Suprapubic skin (tissue), 4 donors: ENCODE data around the gene CEACAM16. TPM values are rescaled to one million over a fixed set of nuclear protein-coding genes. Genes with fewer than 3 reads are reported as not detected.
A peak's percentile ranks its signal among the peaks of the same experiment; 100 is the strongest.

Experiments
- DNase-seq, 2 donors: peaks; one replicate each; pipeline ENCODE4 v3.0.0-alpha.2; 2019; ENCODE audit warnings: low spot score in 2 of 2
- H3K27ac ChIP-seq: fragments of 200-600 bp; sonication (generic); one replicate; pipeline ENCODE4 v1.5.1; 2019
- H3K27me3 ChIP-seq: fragments of 200-600 bp; sonication (generic); one replicate; pipeline ENCODE4 v1.5.1; 2019
- H3K36me3 ChIP-seq: fragments of 200-600 bp; sonication (generic); one replicate; pipeline ENCODE4 v1.5.1; 2019
- H3K4me1 ChIP-seq: fragments of 200-600 bp; sonication (generic); one replicate; pipeline ENCODE4 v1.5.1; 2019
- H3K4me3 ChIP-seq: fragments of 200-600 bp; sonication (generic); one replicate; pipeline ENCODE4 v1.5.1; 2019; ENCODE audit warnings: mild to moderate bottlenecking
- H3K9me3 ChIP-seq: fragments of 200-600 bp; sonication (generic); one replicate; pipeline ENCODE4 v1.5.1; 2019
- EP300 ChIP-seq: sonication (generic); formaldehyde crosslinking; IDR thresholded peaks from one replicate; pipeline ENCODE4 v1.6.1; 2017; ENCODE audit warnings: antibody characterized with exemption
- POLR2A ChIP-seq, 2 donors: fragments of 450-650 bp; IDR thresholded peaks; one replicate each; pipeline ENCODE4 v1.6.1; 2017; ENCODE audit warnings: antibody characterized with exemption in 2 of 2, mild to moderate bottlenecking in 2 of 2, moderate library complexity in 2 of 2
- POLR2AphosphoS5 ChIP-seq, 3 donors: sonication (generic); formaldehyde crosslinking; IDR thresholded peaks; one replicate each; pipeline ENCODE4 v1.6.1; 2017; ENCODE audit warnings: antibody characterized with exemption in 3 of 3
- WGBS: methylation state at CpG from one replicate; pipeline ENCODE4 v1.1.5; 2018; 5-methylcytosine and 5-hydroxymethylcytosine counted together
- total RNA-seq, 4 donors: library from RNA; depleted of rRNA; stranded (reverse); fragments of >200 nt; gene quantifications; one replicate each; pipeline ENCODE4 v1.1.0, GENCODE V29; 2016
- TF ChIP-seq, protein P1 (sequence below), 2 donors: fragments of 200-600 bp in 1 of 2; fragments of 450-650 bp in 1 of 2; sonication (generic) in 1 of 2; IDR thresholded peaks; one replicate each; pipeline ENCODE4 v1.5.1; 2016 to 2019; ENCODE audit warnings: antibody characterized with exemption in 2 of 2, mild to moderate bottlenecking in 1 of 2, moderate library complexity in 1 of 2

The CEACAM16 gene
- total RNA-seq, 4 donors from 2014 or later: not detected

DNA sequence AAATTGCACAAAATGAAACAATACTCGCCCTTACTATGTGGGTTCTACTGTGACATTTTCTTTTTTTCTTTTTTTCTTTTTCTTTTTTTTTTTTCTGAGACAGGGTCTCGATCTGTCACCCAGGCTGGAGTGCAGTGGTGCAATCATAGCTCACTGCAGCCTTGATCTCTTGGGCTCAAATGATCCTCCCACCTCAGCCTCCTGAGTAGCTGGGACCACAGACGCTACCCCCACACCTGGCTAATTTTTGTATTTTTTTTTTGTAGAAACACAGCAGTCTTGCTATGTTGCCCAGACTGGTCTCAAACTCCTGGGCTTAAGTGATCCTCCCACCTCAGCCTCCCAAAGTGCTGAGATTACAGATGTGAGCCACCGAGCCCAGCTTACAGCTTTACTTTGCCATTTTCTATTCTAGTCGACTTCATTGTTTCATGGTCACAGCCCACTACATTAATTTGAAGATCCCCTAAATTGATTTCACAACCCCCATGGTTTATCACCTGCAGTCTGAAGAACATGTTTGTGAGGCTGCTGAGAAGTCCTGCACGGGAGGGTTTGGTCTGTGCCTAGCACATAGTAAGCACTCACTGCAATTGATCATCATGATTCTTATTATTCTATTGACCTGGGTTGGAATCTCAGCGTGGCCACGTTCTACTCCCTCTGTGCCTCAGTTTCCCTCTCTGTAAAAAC lies 53.3 kb downstream of the CEACAM16 start:
- DNase-seq: no peak
- 60% methylated on average over 8 of the region's 8 CpGs for WGBS
- no peaks in the 10 kb centered on the region for H3K9me3 ChIP-seq
- TF ChIP-seq POLR2A (IDR thresholded peaks at IDR 0.05) (no peak), POLR2AphosphoS5 (IDR thresholded peaks at IDR 0.05) (no peak), EP300 (no peak)
- TF ChIP-seq, protein P1, sequence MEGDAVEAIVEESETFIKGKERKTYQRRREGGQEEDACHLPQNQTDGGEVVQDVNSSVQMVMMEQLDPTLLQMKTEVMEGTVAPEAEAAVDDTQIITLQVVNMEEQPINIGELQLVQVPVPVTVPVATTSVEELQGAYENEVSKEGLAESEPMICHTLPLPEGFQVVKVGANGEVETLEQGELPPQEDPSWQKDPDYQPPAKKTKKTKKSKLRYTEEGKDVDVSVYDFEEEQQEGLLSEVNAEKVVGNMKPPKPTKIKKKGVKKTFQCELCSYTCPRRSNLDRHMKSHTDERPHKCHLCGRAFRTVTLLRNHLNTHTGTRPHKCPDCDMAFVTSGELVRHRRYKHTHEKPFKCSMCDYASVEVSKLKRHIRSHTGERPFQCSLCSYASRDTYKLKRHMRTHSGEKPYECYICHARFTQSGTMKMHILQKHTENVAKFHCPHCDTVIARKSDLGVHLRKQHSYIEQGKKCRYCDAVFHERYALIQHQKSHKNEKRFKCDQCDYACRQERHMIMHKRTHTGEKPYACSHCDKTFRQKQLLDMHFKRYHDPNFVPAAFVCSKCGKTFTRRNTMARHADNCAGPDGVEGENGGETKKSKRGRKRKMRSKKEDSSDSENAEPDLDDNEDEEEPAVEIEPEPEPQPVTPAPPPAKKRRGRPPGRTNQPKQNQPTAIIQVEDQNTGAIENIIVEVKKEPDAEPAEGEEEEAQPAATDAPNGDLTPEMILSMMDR (IDR thresholded peaks at IDR 0.05): no peak
- peak overlapping the region; percentile 49 for H3K4me3 ChIP-seq
- peaks cover 12% of the 10 kb centered on the region for H3K36me3 ChIP-seq
- peaks cover 90% of the 10 kb centered on the region for H3K4me1 ChIP-seq
- peak overlapping the region; percentile 93 for H3K27ac ChIP-seq
- no peaks in the 10 kb centered on the region for H3K27me3 ChIP-seq

DNA sequence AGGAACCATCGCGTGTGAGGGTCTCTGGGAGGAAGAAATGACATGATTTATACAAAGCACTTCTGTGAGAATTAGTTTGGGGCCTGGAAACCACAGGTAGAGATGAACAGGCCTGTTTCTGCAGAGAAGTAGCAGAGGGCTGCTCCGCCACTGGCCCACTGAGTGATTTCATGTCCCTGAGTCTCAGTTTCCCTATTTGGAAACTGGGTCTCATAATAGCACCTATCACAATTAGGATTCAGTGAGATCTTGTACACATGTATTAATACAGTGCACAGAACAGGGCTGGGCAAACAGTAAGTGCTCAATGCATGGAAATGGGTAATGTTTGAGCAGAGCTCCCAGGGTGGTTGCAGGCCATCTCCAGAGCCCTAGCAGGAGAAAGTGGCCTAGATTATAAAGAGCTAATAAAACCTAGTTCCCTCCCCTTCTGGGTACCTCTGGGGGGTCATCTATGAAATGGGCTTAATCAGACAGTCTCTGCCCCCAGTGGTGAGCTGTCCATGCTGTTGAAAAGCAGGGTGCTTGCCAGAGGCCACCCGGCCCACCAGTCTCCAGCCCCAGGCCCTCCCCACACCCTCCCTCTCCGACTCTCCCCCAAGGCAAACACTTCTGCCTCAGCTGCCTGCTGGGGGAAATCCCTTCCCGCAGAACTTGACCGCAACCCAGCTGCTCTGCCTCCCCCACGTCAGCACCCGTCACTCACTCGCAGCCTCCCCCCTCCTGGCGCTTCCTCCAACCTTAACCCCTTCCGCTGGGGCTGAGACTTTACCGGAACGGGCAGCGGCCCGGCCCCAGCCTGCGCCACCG lies 54.1 kb downstream of the CEACAM16 start:
- TF ChIP-seq, protein P1 (IDR thresholded peaks at IDR 0.05): no peak
- TF ChIP-seq POLR2AphosphoS5 (IDR thresholded peaks at IDR 0.05) (peak in 2 of 3 donors; percentile 55 to 82), EP300 (peak; percentile 70), POLR2A (IDR thresholded peaks at IDR 0.05) (peak in 1 of 2 donors; percentile 10)
- peaks cover 92% of the 10 kb centered on the region for H3K4me1 ChIP-seq
- peak overlapping the region; percentile 49 for H3K4me3 ChIP-seq
- peak overlapping the region; percentile 93 for H3K27ac ChIP-seq
- no peaks in the 10 kb centered on the region for H3K9me3 ChIP-seq
- DNase-seq: peak; percentile 94 to 95
- H3K36me3 ChIP-seq: peaks cover 19% of the 10 kb centered on the region
- H3K27me3 ChIP-seq: no peaks in the 10 kb centered on the region
- WGBS: 11% methylated on average over 17 of the region's 18 CpGs

DNA sequence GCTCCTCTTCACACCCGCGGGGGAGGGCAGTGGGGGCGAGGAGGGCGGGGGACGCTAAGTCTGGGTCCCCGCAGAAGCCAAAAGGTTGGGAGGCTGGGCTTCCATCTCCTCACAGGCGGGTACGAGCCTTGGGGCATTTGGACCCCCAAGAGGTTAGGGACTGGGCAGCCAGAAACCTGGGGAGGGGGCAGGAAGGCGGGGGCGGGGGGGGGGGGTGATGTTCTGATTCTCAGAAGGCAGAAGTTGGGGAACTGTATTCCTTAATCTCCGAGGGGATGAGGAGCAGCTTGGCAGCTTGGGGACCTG lies 54.6 kb downstream of the CEACAM16 start:
- Histone ChIP-seq H3K4me3 (peak overlapping the region; percentile 49), H3K4me1 (peaks cover 94% of the 10 kb centered on the region)

DNA sequence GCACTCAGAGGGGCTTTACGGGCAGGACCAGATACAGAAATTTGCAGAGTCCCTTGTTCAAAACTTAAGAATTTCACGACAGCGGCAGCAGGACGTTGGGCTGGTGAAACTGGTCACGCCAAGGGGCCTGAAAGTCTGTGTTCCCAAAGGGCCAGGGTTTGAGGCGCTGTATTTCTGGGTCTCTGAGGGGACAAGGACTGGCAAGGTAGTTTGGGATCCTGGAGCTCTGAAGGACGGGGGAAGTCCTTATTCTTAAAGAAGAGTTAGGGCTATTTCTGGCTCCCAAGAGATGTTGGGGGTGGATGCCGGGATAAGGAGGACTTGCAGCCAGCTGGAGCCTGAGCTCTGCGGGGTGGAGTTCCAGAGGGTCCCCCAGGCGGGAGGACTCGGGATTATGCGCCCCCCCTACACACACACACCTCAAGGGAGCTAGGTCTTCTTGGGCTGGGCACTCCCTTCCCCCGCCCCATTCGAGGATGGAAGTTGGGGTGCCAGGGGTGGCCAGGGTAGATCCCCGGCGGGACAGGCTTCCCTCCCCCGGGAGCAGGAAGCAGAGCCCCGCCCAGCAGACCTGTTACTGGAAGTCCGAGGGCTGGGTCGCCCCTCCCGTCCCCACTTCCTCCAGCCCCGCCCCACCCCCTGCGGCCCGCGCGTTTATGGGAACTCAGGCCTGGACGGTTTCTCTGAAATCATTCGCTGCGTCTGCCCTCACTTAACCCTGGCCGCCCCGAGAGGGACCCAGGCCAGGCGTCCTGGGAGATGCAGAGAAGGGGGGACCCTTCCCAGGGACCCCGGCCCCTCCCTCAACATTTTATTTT lies 55.2 kb downstream of the CEACAM16 start:
- peak overlapping the region; percentile 93 for H3K27ac ChIP-seq
- H3K9me3 ChIP-seq: no peaks in the 10 kb centered on the region
- H3K4me3 ChIP-seq: peak overlapping the region; percentile 49
- under 1% methylated on average over 25 of the region's 33 CpGs for WGBS
- H3K4me1 ChIP-seq: peaks cover 99% of the 10 kb centered on the region
- H3K27me3 ChIP-seq: no peaks in the 10 kb centered on the region
- TF ChIP-seq EP300 (no peak), POLR2A (IDR thresholded peaks at IDR 0.05) (peak in 1 of 2 donors; percentile 23), POLR2AphosphoS5 (IDR thresholded peaks at IDR 0.05) (no peak)
- TF ChIP-seq, protein P1 (IDR thresholded peaks at IDR 0.05): no peak
- peak; percentile 95 to 97 for DNase-seq
- H3K36me3 ChIP-seq: peaks cover 30% of the 10 kb centered on the region

More for the DNA sequence above, 54.6 kb downstream of the CEACAM16 start:
- no peak for TF ChIP-seq POLR2A (IDR thresholded peaks at IDR 0.05)
- TF ChIP-seq, protein P1 (IDR thresholded peaks at IDR 0.05): no peak
- TF ChIP-seq POLR2AphosphoS5 (IDR thresholded peaks at IDR 0.05): no peak
- TF ChIP-seq EP300: no peak
- Histone ChIP-seq H3K36me3 (peaks cover 25% of the 10 kb centered on the region), H3K9me3 (no peaks in the 10 kb centered on the region), H3K27ac (peak overlapping the region; percentile 93), H3K27me3 (no peaks in the 10 kb centered on the region)
- 1% methylated on average over 9 of the region's 11 CpGs for WGBS
- no peak for DNase-seq
